Measurements from ENCODE around the gene SYCE1.
"Not testable (repeated sequence)": the region's sequence is repeated elsewhere in the genome, so short reads cannot be mapped to it uniquely, and the experiment has no call there.

The SYCE1 gene

GRCh38 chr10:133518517-133518916 lies 46.9 kb downstream of the SYCE1 start:
- peaks cover 11% of the 10 kb centered on the region for H3K9me3 ChIP-seq (ENCODE audit: control insufficient read depth, low read length)
- not testable (repeated sequence) for H3K4me1 ChIP-seq (ENCODE audit: control insufficient read depth, insufficient read depth, low read length); H3K4me3 ChIP-seq (ENCODE audit: insufficient read depth, low read depth, low read length); H3K27ac ChIP-seq (ENCODE audit: insufficient read depth, low read depth, low read length, poor library complexity, severe bottlenecking); H3K36me3 ChIP-seq (ENCODE audit: control insufficient read depth, insufficient read depth, low read length); H3K27me3 ChIP-seq (ENCODE audit: control insufficient read depth, insufficient read depth, low read length, poor library complexity, severe bottlenecking)
- 78 to 82% methylated on average over 5 of the region's 5 CpGs for WGBS, 2 experiments

DNA sequence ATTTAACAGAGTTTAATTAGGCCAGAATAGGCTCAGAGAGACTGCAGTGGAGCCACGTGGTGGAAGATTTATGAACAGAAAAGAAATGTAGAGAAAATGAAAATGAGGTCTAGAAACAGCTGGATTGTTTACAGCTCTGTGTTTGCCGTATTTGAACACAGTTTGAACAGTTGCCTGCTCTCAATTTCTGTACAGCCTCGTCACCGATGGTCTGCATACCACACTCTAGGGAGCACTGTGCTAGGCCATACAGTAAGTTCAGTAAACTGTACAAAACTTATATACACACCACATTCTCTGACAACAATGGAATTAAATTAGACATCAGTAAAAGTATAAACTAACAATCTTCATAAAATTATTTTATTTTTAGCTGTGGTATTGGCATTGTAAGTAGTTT lies 49.3 kb downstream of the SYCE1 start:
- WGBS, 2 experiments: 53 to 58% methylated on average over 4 of the region's 4 CpGs
- Histone ChIP-seq H3K36me3 (ENCODE audit: control insufficient read depth, insufficient read depth, low read length) (no peaks in the 10 kb centered on the region), H3K27me3 (ENCODE audit: control insufficient read depth, insufficient read depth, low read length, poor library complexity, severe bottlenecking) (no peaks in the 10 kb centered on the region), H3K9me3 (ENCODE audit: control insufficient read depth, low read length) (peaks cover 19% of the 10 kb centered on the region), H3K4me1 (ENCODE audit: control insufficient read depth, insufficient read depth, low read length) (no peaks in the 10 kb centered on the region), H3K27ac (ENCODE audit: insufficient read depth, low read depth, low read length, poor library complexity, severe bottlenecking) (no peak overlapping the region), H3K4me3 (ENCODE audit: insufficient read depth, low read depth, low read length) (no peak overlapping the region)

DNA sequence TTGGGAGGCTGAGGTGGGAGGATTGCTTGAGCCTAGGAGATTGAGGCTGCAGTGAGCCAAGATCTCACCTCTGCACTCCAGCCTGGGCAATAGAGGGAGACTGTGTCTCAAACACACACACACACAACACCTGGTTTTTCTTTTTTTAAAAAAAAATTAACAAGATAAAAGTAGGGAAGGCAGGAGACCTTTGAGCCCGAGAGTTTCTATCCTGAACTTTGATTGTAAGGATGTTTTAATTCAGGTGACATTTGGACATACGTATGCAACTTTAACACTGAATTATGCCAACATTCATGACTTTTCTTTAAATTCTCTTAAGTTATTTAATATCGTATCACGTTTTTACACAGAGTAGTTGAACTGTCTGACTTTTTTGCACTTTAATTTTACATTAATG lies 49.9 kb downstream of the SYCE1 start:
- Histone ChIP-seq H3K9me3 (ENCODE audit: control insufficient read depth, low read length) (peaks cover 16% of the 10 kb centered on the region), H3K27ac (ENCODE audit: insufficient read depth, low read depth, low read length, poor library complexity, severe bottlenecking) (no peak overlapping the region), H3K36me3 (ENCODE audit: control insufficient read depth, insufficient read depth, low read length) (no peaks in the 10 kb centered on the region), H3K4me1 (ENCODE audit: control insufficient read depth, insufficient read depth, low read length) (no peaks in the 10 kb centered on the region), H3K27me3 (ENCODE audit: control insufficient read depth, insufficient read depth, low read length, poor library complexity, severe bottlenecking) (no peaks in the 10 kb centered on the region), H3K4me3 (ENCODE audit: insufficient read depth, low read depth, low read length) (no peak overlapping the region)
- WGBS, 2 experiments: 66 to 80% methylated on average over 1 to 4 of the region's 4 CpGs

DNA sequence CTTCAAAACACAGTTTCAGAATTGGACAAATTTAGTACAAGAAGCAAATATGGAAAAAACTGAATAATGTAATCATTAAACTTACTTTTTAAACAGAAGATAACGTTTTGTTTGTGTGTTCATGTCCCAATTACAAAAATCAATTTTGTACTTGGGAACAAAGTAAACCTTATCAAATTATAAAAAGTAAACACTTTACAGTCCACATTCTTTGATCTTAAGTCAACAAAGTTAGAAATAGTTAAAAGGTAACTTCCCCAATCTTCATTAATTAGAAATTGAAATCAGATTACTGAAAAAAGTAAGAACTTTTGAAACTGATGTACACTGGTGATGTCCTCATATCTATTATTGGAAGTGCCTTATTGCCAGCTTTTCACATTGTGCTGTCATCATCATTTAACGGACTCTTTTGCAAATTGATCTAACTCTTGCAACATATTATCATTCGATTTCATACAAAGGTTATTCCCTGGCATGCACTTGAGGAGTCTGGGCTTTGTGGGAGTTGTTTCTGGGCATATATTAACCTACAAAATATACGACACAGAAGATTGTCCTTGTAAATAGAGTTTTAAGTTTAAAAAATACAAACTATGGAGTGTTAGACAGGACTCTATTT lies 53.4 kb downstream of the SYCE1 start:
- H3K4me1 ChIP-seq (ENCODE audit: control insufficient read depth, insufficient read depth, low read length): no peaks in the 10 kb centered on the region
- WGBS, 2 experiments: 40 to 62% methylated on average over 1 to 2 of the region's 4 CpGs

GRCh38 chr10:133511408-133511807 lies 54.0 kb downstream of the SYCE1 start:
- Histone ChIP-seq H3K4me3 (ENCODE audit: insufficient read depth, low read depth, low read length) (no peak overlapping the region), H3K27me3 (ENCODE audit: control insufficient read depth, insufficient read depth, low read length, poor library complexity, severe bottlenecking) (no peaks in the 10 kb centered on the region), H3K36me3 (ENCODE audit: control insufficient read depth, insufficient read depth, low read length) (no peaks in the 10 kb centered on the region), H3K9me3 (ENCODE audit: control insufficient read depth, low read length) (peaks cover 22% of the 10 kb centered on the region), H3K4me1 (ENCODE audit: control insufficient read depth, insufficient read depth, low read length) (no peaks in the 10 kb centered on the region), H3K27ac (ENCODE audit: insufficient read depth, low read depth, low read length, poor library complexity, severe bottlenecking) (no peak overlapping the region)
- WGBS, 2 experiments: 68 to 72% methylated on average over 3 to 4 of the region's 4 CpGs

More for the DNA sequence above, 53.4 kb downstream of the SYCE1 start:
- Histone ChIP-seq H3K36me3 (ENCODE audit: control insufficient read depth, insufficient read depth, low read length) (no peaks in the 10 kb centered on the region), H3K4me3 (ENCODE audit: insufficient read depth, low read depth, low read length) (no peak overlapping the region), H3K27ac (ENCODE audit: insufficient read depth, low read depth, low read length, poor library complexity, severe bottlenecking) (no peak overlapping the region), H3K27me3 (ENCODE audit: control insufficient read depth, insufficient read depth, low read length, poor library complexity, severe bottlenecking) (no peaks in the 10 kb centered on the region), H3K9me3 (ENCODE audit: control insufficient read depth, low read length) (peaks cover 18% of the 10 kb centered on the region)

DNA sequence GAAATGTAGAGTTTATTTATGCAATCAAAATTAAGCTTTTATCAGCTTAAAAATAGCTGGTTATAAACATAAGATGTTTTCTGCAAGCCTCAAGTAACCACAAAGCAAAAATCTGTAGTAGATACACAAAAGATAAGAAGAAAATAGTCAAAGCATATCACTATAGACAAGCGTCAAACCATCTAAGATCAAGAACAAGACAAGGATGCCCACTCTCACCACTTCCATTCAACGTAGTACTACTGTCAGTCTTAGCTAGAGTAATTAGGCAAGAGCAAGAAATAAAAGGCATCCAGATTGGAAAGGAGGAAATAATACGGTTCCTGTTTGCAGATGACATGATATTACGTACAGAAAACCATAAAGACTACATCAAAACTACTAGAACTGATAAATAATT lies 55.7 kb downstream of the SYCE1 start:
- Histone ChIP-seq H3K36me3 (ENCODE audit: control insufficient read depth, insufficient read depth, low read length) (no peaks in the 10 kb centered on the region), H3K4me1 (ENCODE audit: control insufficient read depth, insufficient read depth, low read length) (no peaks in the 10 kb centered on the region), H3K9me3 (ENCODE audit: control insufficient read depth, low read length) (peaks cover 24% of the 10 kb centered on the region), H3K27ac (ENCODE audit: insufficient read depth, low read depth, low read length, poor library complexity, severe bottlenecking) (no peak overlapping the region), H3K4me3 (ENCODE audit: insufficient read depth, low read depth, low read length) (no peak overlapping the region), H3K27me3 (ENCODE audit: control insufficient read depth, insufficient read depth, low read length, poor library complexity, severe bottlenecking) (no peaks in the 10 kb centered on the region)
- WGBS, 2 experiments: 70 to 80% methylated on average over 3 to 4 of the region's 4 CpGs
